Lung (tissue), 12 donors: Measurements from ENCODE around the gene ARHGEF7. TPM values are rescaled to one million over a fixed set of nuclear protein-coding genes. Genes with fewer than 3 reads are reported as not detected.

ENCODE experiments used
- ATAC-seq: fragments of 200-7000 bp; cut with Tn5 transposase; one replicate; pipeline ENCODE4 v1.9.1; 2020; ENCODE audit warnings: moderate number of reproducible peaks; ENCODE audit not compliant: insufficient read depth, low FRiP score
- DNase-seq, 3 donors: peaks; one replicate each; pipeline ENCODE4 v3.0.0-alpha.2; 2013 to 2017
- H3K27ac ChIP-seq, 2 donors: one replicate each; pipeline ENCODE4 v1.5.1; 2013; ENCODE audit warnings: mild to moderate bottlenecking in 2 of 2, moderate library complexity in 2 of 2, control low read depth in 1 of 2, inconsistent platforms in 1 of 2, low read depth in 1 of 2, low read length in 1 of 2
- H3K27me3 ChIP-seq, 3 donors: one replicate each; pipeline ENCODE4 v1.5.1; 2013; ENCODE audit warnings: low read length in 2 of 3; ENCODE audit not compliant: control insufficient read depth in 3 of 3, insufficient read depth in 3 of 3
- H3K36me3 ChIP-seq, 4 donors: one replicate each; pipeline ENCODE4 v1.5.1; 2013; ENCODE audit warnings: low read length in 4 of 4, mild to moderate bottlenecking in 1 of 4, moderate library complexity in 1 of 4; ENCODE audit not compliant: control insufficient read depth in 4 of 4, insufficient read depth in 4 of 4
- H3K4me1 ChIP-seq, 5 donors: one replicate each; pipeline ENCODE4 v1.5.1; 2013; ENCODE audit warnings: low read length in 5 of 5, mild to moderate bottlenecking in 2 of 5, moderate library complexity in 1 of 5; ENCODE audit not compliant: control insufficient read depth in 5 of 5, insufficient read depth in 5 of 5
- H3K4me3 ChIP-seq: one replicate; pipeline ENCODE4 v1.5.1; 2013; ENCODE audit warnings: mild to moderate bottlenecking, control low read depth, moderate library complexity
- H3K9ac ChIP-seq, 2 donors: one replicate each; pipeline ENCODE4 v1.5.1; 2013; ENCODE audit warnings: low read length in 2 of 2, control low read depth in 1 of 2; ENCODE audit not compliant: insufficient read depth in 1 of 2
- H3K9me3 ChIP-seq, 4 donors: one replicate each; pipeline ENCODE4 v1.5.1; 2013; ENCODE audit warnings: low read length in 3 of 4, mild to moderate bottlenecking in 1 of 4, moderate library complexity in 1 of 4; ENCODE audit not compliant: control insufficient read depth in 4 of 4, insufficient read depth in 3 of 4
- CTCF ChIP-seq: IDR thresholded peaks from 2 replicates; pipeline ENCODE4 v1.5.1; 2012; ENCODE audit warnings: mild to moderate bottlenecking; ENCODE audit errors: control extremely low read depth, extremely low read depth
- WGBS, 2 donors: extraction: QIAGEN DNeasy Blood & Tissue Kit; methylation state at CpG; one replicate each; pipeline ENCODE4 v1.1.7; 2013; 5-methylcytosine and 5-hydroxymethylcytosine counted together
- polyA plus RNA-seq, 2 donors: library from polyadenylated mRNA; stranded (reverse); fragments of 200-250 nt; gene quantifications; one replicate each; pipeline ENCODE4 v1.2.1, GENCODE V29; 2013
- total RNA-seq, 2 donors: library from RNA; depleted of rRNA in 1 of 2; stranded (reverse); fragments of >200 nt in 1 of 2; gene quantifications; one replicate each; pipeline ENCODE4 v1.2.1, GENCODE V29; 2014 to 2021
- donor health status: control.
- donor health status: control.
- donor health status: Bipolar disorder and iron deficiency.
- donor health status: healthy.
- donor health status: DM: yes; HTN: yes; CAD: no.

Gene ARHGEF7
- total and polyA plus RNA-seq, 4 donors: 20.9 to 143 (median 37.8) TPM

GRCh38 chr13:111267205-111267604, 152.1 kb downstream of the ARHGEF7 start:
- H3K4me3 ChIP-seq: no peak overlapping the region
- no peaks in the 10 kb centered on the region for H3K9me3 ChIP-seq
- ATAC-seq (no peak), DNase-seq (no peak)
- H3K27me3 ChIP-seq: no peaks in the 10 kb centered on the region
- 93 to 96% methylated on average over 5 of the region's 5 CpGs for WGBS, 2 donors
- no peak overlapping the region for H3K27ac ChIP-seq
- no peak for TF ChIP-seq CTCF
- peaks cover 0 to 2% (median 0%) of the 10 kb centered on the region in 5 donors for H3K4me1 ChIP-seq
- H3K9ac ChIP-seq: no peak overlapping the region
- H3K36me3 ChIP-seq: peaks cover 5 to 30% (median 13%) of the 10 kb centered on the region in 4 donors

- H3K27ac ChIP-seq: no peak overlapping the region
- peaks cover 0 to 2% (median 0%) of the 10 kb centered on the region in 5 donors for H3K4me1 ChIP-seq
- no peaks in the 10 kb centered on the region for H3K9me3 ChIP-seq
- DNase-seq: no peak
- no peaks in the 10 kb centered on the region for H3K27me3 ChIP-seq
- H3K4me3 ChIP-seq: no peak overlapping the region
- WGBS, 2 donors: 53 to 59% methylated on average over 2 of the region's 2 CpGs
- no peak for ATAC-seq
- no peak for TF ChIP-seq CTCF
- H3K9ac ChIP-seq: no peak overlapping the region
- peaks cover 5 to 34% (median 13%) of the 10 kb centered on the region in 4 donors for H3K36me3 ChIP-seq
Measured at GRCh38 chr13:111267784-111268183, 152.7 kb downstream of the ARHGEF7 start.

- WGBS, 2 donors: 91 to 94% methylated on average over 10 of the region's 10 CpGs
- no peak overlapping the region for H3K9ac ChIP-seq
- ATAC-seq (no peak), DNase-seq (no peak)
- no peak overlapping the region for H3K4me3 ChIP-seq
- peaks cover 9 to 40% (median 19%) of the 10 kb centered on the region in 4 donors for H3K36me3 ChIP-seq
- peaks cover 0 to 2% (median 0%) of the 10 kb centered on the region in 5 donors for H3K4me1 ChIP-seq
- TF ChIP-seq CTCF: no peak
- H3K27ac ChIP-seq: no peak overlapping the region
- no peaks in the 10 kb centered on the region for H3K9me3 ChIP-seq
- H3K27me3 ChIP-seq: no peaks in the 10 kb centered on the region
Measured at GRCh38 chr13:111269508-111269907, 154.4 kb downstream of the ARHGEF7 start.

DNA sequence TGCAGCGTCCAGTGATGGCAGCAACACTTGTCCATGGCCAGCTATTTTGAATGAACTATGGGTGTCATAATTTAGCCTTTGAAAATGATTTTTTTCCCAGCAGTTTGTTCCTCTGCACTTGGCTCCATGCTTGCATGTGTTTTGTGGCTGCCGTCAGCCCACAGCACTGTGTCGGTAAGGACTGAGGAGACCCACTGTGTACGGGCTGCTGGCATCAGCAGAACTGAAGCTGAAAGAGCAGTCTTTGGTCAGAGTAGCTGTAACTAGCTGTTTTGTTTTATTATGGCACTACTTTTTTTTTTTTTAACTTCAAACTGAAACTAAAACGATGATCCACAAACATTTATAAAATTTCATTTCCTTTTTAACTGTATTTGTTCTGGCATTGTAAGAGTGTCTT, 155.0 kb downstream of the ARHGEF7 start:
- no peak overlapping the region for H3K4me3 ChIP-seq
- ATAC-seq (no peak), DNase-seq (no peak)
- H3K27ac ChIP-seq: no peak overlapping the region
- no peaks in the 10 kb centered on the region for H3K9me3 ChIP-seq
- peaks cover 0 to 2% (median 0%) of the 10 kb centered on the region in 5 donors for H3K4me1 ChIP-seq
- no peaks in the 10 kb centered on the region for H3K27me3 ChIP-seq
- WGBS, 2 donors: 67 to 81% methylated on average over 5 of the region's 5 CpGs
- H3K9ac ChIP-seq: no peak overlapping the region
- no peak for TF ChIP-seq CTCF
- H3K36me3 ChIP-seq: peaks cover 9 to 40% (median 20%) of the 10 kb centered on the region in 4 donors
